ENCODE results near the gene MAPK8IP2. TPM values are rescaled to one million over a fixed set of nuclear protein-coding genes. Genes with fewer than 3 reads are reported as not detected.
A peak's percentile ranks its signal among the peaks of the same experiment; 100 is the strongest.

Gene MAPK8IP2
- total and polyA plus RNA-seq, 10 of the 15 experiments (the other 5 are each of a cell fraction or from before 2014, with no cell fraction given), result 0.01 to 0.13 (median 0.06) TPM; not detected in 4

- intact Hi-C loops (cut with micrococcal nuclease; ENCODE audit: unreplicated experiment), result no loop called here
- Histone ChIP-seq H3K9ac (ENCODE audit: control insufficient read depth, insufficient read depth, low read length) (no peak overlapping the region), H3K27me3 (replicated peaks in 1 of 2; ENCODE audit: control insufficient read depth in 2 of 2, insufficient read depth in 2 of 2, low read length in 1 of 2) (no peaks in the 10 kb centered on the region), H4K20me1 (ENCODE audit: control insufficient read depth, insufficient read depth) (no peaks in the 10 kb centered on the region), H3K36me3 (ENCODE audit: control insufficient read depth in 2 of 2, insufficient read depth in 2 of 2, low read length in 1 of 2) (no peaks in the 10 kb centered on the region; a peak in 2 of 4 replicates), H3K4me1 (ENCODE audit: control insufficient read depth, insufficient read depth, low read length) (peaks cover 20% of the 10 kb centered on the region), H3K9me3 (replicated peaks; ENCODE audit: control insufficient read depth, insufficient read depth, low read length) (no peaks in the 10 kb centered on the region), H3K27ac (ENCODE audit: control insufficient read depth, insufficient read depth) (no peak overlapping the region), H2AFZ (ENCODE audit: control insufficient read depth, low read depth, low read length) (no peak overlapping the region), H3K79me2 (ENCODE audit: control insufficient read depth, insufficient read depth, low read length) (peaks cover 11% of the 10 kb centered on the region), H3K4me3 (peak overlapping the region; percentile 95; the same call in 1 of the 2 replicates), H3K4me2 (ENCODE audit: control insufficient read depth, insufficient read depth) (peak overlapping the region; percentile 85)
- ChIA-PET POLR2A (interaction anchor here (2.2 kb wide), 1 partner anchor 44 kb away, joined by 6 read pairs; the partner anchor contains the start of gene CHKB), SMC1A (ENCODE audit: uncharacterized antibody, unreplicated experiment) (interaction anchor here (0.6 kb wide), 1 partner anchor 60 kb away, joined by 3 read pairs; no protein-coding TSS in a partner anchor), CTCF (no interaction called here), RAD21 (ENCODE audit: unreplicated experiment) (interaction anchor here (0.8 kb wide), 1 partner anchor 119 kb away, joined by 3 read pairs; the partner anchor contains the start of genes LMF2 and NCAPH2)
- BruUV-seq (replicated peaks), result no TSS peak
- DNase-seq (ENCODE audit: low read depth, low spot score) (no peak), FAIRE-seq (no peak), ATAC-seq (no peak)
- in situ Hi-C loops (cut with MboI), result no loop called here
- WGBS (ENCODE audit: insufficient coverage, insufficient replicate concordance, low lambda C conversion rate, missing lambda C conversion rate), result 88% methylated on average over 12 of the region's 12 CpGs
- no peak for TF ChIP-seq ZZZ3 (IDR thresholded peaks at IDR 0.05; ENCODE audit: control insufficient read depth, insufficient read length, low read depth)
- no peak for TF ChIP-seq POLR2A (IDR thresholded peaks at IDR 0.05; ENCODE audit: low read depth, low read length)
- no peak for TF ChIP-seq CUX1 (IDR thresholded peaks at IDR 0.05; ENCODE audit: insufficient replicate concordance, low read depth, low read length)
- no peak for TF ChIP-seq HDAC6 (IDR thresholded peaks at IDR 0.05; ENCODE audit: unreplicated experiment)
- TF ChIP-seq NR2C2 (IDR thresholded peaks at IDR 0.05; ENCODE audit: borderline replicate concordance, control insufficient read depth, insufficient read length, low read depth), result no peak
- no peak for TF ChIP-seq SREBF1 (IDR thresholded peaks at IDR 0.05; ENCODE audit: low read length)
- no peak for TF ChIP-seq USF1 (IDR thresholded peaks at IDR 0.05; ENCODE audit: borderline replicate concordance, extremely low read length, insufficient read depth, low read depth, low read length)
- TF ChIP-seq PKNOX1 (IDR thresholded peaks at IDR 0.05), result no peak
- no peak for TF ChIP-seq MYC (IDR thresholded peaks at IDR 0.05; ENCODE audit: insufficient read depth, insufficient read length, insufficient replicate concordance, low read length, severe bottlenecking)
- no peak for TF ChIP-seq NRF1 (conservative IDR thresholded peaks at IDR 0.05; ENCODE audit: low read depth, low read length)
- no peak for TF ChIP-seq HDGF (IDR thresholded peaks at IDR 0.05)
- TF ChIP-seq ZBTB4 (CRISPR knock-in tag; IDR thresholded peaks at IDR 0.05), result no peak
Observed at GRCh38 chr22:50626314-50626849, 25.8 kb downstream of the MAPK8IP2 start.
